GM15510 (cell line): ENCODE data around the gene SLC9A5.

Experiments
- POLR2A ChIP-seq: IDR thresholded peaks from 3 replicates; pipeline ENCODE4 v1.6.1; 2011; ENCODE audit warnings: borderline replicate concordance; ENCODE audit not compliant: insufficient read length; ENCODE audit errors: extremely low read depth

Gene SLC9A5

GRCh38 chr16:67294171-67294757 is 45.5 kb downstream of the SLC9A5 start:
- no peak for TF ChIP-seq POLR2A

GRCh38 chr16:67294938-67295361 is 46.2 kb downstream of the SLC9A5 start:
- no peak for TF ChIP-seq POLR2A

- no peak for TF ChIP-seq POLR2A
Observed at GRCh38 chr16:67296420-67296819, 47.6 kb downstream of the SLC9A5 start.

GRCh38 chr16:67298277-67298676 is 49.5 kb downstream of the SLC9A5 start:
- no peak for TF ChIP-seq POLR2A

GRCh38 chr16:67299269-67299668 is 50.5 kb downstream of the SLC9A5 start:
- TF ChIP-seq POLR2A = no peak

- TF ChIP-seq POLR2A = no peak
Observed at GRCh38 chr16:67301080-67301782, 52.5 kb downstream of the SLC9A5 start.

- TF ChIP-seq POLR2A = no peak
Observed at GRCh38 chr16:67302076-67302475, 53.3 kb downstream of the SLC9A5 start.

- TF ChIP-seq POLR2A = no peak
Observed at GRCh38 chr16:67302970-67303369, 54.2 kb downstream of the SLC9A5 start.

- TF ChIP-seq POLR2A = no peak
Observed at GRCh38 chr16:67304020-67304419, 55.2 kb downstream of the SLC9A5 start.

GRCh38 chr16:67305216-67306071 is 56.7 kb downstream of the SLC9A5 start:
- TF ChIP-seq POLR2A = no peak

- no peak for TF ChIP-seq POLR2A
Observed at GRCh38 chr16:67310561-67310960, 61.8 kb downstream of the SLC9A5 start.

- no peak for TF ChIP-seq POLR2A
Observed at GRCh38 chr16:67311607-67312488, 63.1 kb downstream of the SLC9A5 start.

GRCh38 chr16:67312719-67313118 is 63.9 kb downstream of the SLC9A5 start:
- no peak for TF ChIP-seq POLR2A

GRCh38 chr16:67317853-67318252 is 69.1 kb downstream of the SLC9A5 start:
- TF ChIP-seq POLR2A = no peak
